ENCODE measurements around the gene SHOX. TPM values are rescaled to one million over a fixed set of nuclear protein-coding genes. Genes with fewer than 3 reads are reported as not detected.
A peak's percentile ranks its signal among the peaks of the same experiment; 100 is the strongest.

The SHOX gene
- total RNA-seq, 2 donors from 2014 or later: not detected

- no peak overlapping the region for H3K9ac ChIP-seq (ENCODE audit: extremely low read depth, low read length, poor library complexity, severe bottlenecking)
- no peak for TF ChIP-seq CTCF (conservative IDR thresholded peaks at IDR 0.05)
- peaks cover 100% of the 10 kb centered on the region for H3K27me3 ChIP-seq (ENCODE audit: control insufficient read depth, insufficient read depth, low read length, poor library complexity, severe bottlenecking)
- no peaks in the 10 kb centered on the region for H3K36me3 Mint-ChIP-seq (ENCODE audit: low read depth)
- no peak overlapping the region for H3K4me3 ChIP-seq (ENCODE audit: low read length)
- H3K4me1 ChIP-seq (ENCODE audit: control insufficient read depth, insufficient read depth, low read length): peaks cover 8% of the 10 kb centered on the region
- H3K27me3 Mint-ChIP-seq (ENCODE audit: insufficient read depth): peaks cover 98% of the 10 kb centered on the region
- H3K4me3 Mint-ChIP-seq: no peak overlapping the region
- H3K27ac ChIP-seq (ENCODE audit: low read depth, low read length): no peak overlapping the region
- peaks cover 3% of the 10 kb centered on the region for H3K4me1 Mint-ChIP-seq
- DNase-seq: peak; percentile 53
- H3K9me3 ChIP-seq (ENCODE audit: control insufficient read depth, low read length): peaks cover 6% of the 10 kb centered on the region
- no peaks in the 10 kb centered on the region for H3K9me3 Mint-ChIP-seq
- WGBS, 2 experiments (ENCODE audit: insufficient coverage in 1 of 2, insufficient read length in 1 of 2): 11% methylated on average over 12 to 13 of the region's 13 CpGs
- no peaks in the 10 kb centered on the region for H3K36me3 ChIP-seq (ENCODE audit: control insufficient read depth, insufficient read depth, low read length)
- no peak overlapping the region for H3K27ac Mint-ChIP-seq
These were observed 3.7 kb upstream of the SHOX start for GRCh38 chrX:626745-627509.

- Histone ChIP-seq H3K27me3 (ENCODE audit: control insufficient read depth, insufficient read depth, low read length, poor library complexity, severe bottlenecking) (peaks cover 100% of the 10 kb centered on the region), H3K9ac (ENCODE audit: extremely low read depth, low read length, poor library complexity, severe bottlenecking) (no peak overlapping the region), H3K9me3 (ENCODE audit: control insufficient read depth, low read length) (peaks cover 6% of the 10 kb centered on the region), H3K27ac (ENCODE audit: low read depth, low read length) (no peak overlapping the region), H3K4me3 (ENCODE audit: low read length) (no peak overlapping the region), H3K4me1 (ENCODE audit: control insufficient read depth, insufficient read depth, low read length) (peaks cover 8% of the 10 kb centered on the region), H3K36me3 (ENCODE audit: control insufficient read depth, insufficient read depth, low read length) (no peaks in the 10 kb centered on the region)
- no peaks in the 10 kb centered on the region for H3K9me3 Mint-ChIP-seq
- peaks cover 3% of the 10 kb centered on the region for H3K4me1 Mint-ChIP-seq
- peaks cover 98% of the 10 kb centered on the region for H3K27me3 Mint-ChIP-seq (ENCODE audit: insufficient read depth)
- TF ChIP-seq CTCF (conservative IDR thresholded peaks at IDR 0.05): no peak
- no peak overlapping the region for H3K27ac Mint-ChIP-seq
- WGBS, 2 experiments (ENCODE audit: insufficient coverage in 1 of 2, insufficient read length in 1 of 2): 17 to 22% methylated on average over 12 to 15 of the region's 15 CpGs
- no peaks in the 10 kb centered on the region for H3K36me3 Mint-ChIP-seq (ENCODE audit: low read depth)
- H3K4me3 Mint-ChIP-seq: no peak overlapping the region
- no peak for DNase-seq
These were observed 3.0 kb upstream of the SHOX start for GRCh38 chrX:627510-627981.

GRCh38 chrX:627995-628394 lies 2.6 kb upstream of the SHOX start:
- Mint-ChIP-seq H3K27ac (no peak overlapping the region), H3K4me3 (no peak overlapping the region), H3K27me3 (ENCODE audit: insufficient read depth) (peaks cover 98% of the 10 kb centered on the region), H3K36me3 (ENCODE audit: low read depth) (no peaks in the 10 kb centered on the region), H3K9me3 (no peaks in the 10 kb centered on the region), H3K4me1 (peaks cover 6% of the 10 kb centered on the region)
- 14 to 16% methylated on average over 4 of the region's 4 CpGs for WGBS, 2 experiments (ENCODE audit: insufficient coverage in 1 of 2, insufficient read length in 1 of 2)
- no peak for TF ChIP-seq CTCF (conservative IDR thresholded peaks at IDR 0.05)
- Histone ChIP-seq H3K4me3 (ENCODE audit: low read length) (no peak overlapping the region), H3K36me3 (ENCODE audit: control insufficient read depth, insufficient read depth, low read length) (no peaks in the 10 kb centered on the region), H3K27ac (ENCODE audit: low read depth, low read length) (no peak overlapping the region), H3K9me3 (ENCODE audit: control insufficient read depth, low read length) (peaks cover 6% of the 10 kb centered on the region), H3K27me3 (ENCODE audit: control insufficient read depth, insufficient read depth, low read length, poor library complexity, severe bottlenecking) (peaks cover 100% of the 10 kb centered on the region), H3K9ac (ENCODE audit: extremely low read depth, low read length, poor library complexity, severe bottlenecking) (no peak overlapping the region), H3K4me1 (ENCODE audit: control insufficient read depth, insufficient read depth, low read length) (peaks cover 8% of the 10 kb centered on the region)
- DNase-seq: peak; percentile 29

All from endodermal cell (in vitro differentiated cells).